DOHH2 (cell line): ENCODE results near the gene ARID1B.

ENCODE experiments used
- H3F3A ChIP-seq: fragments of 200-600 bp; sonication (generic), shearing (Covaris generic); 2 replicates; pipeline ENCODE4 v1.6.0; 2016; ENCODE audit warnings: antibody characterized with exemption, mild to moderate bottlenecking; ENCODE audit not compliant: control insufficient read depth, insufficient read depth
- H3K27ac ChIP-seq: fragments of 200-600 bp; sonication (generic); 2 replicates; pipeline ENCODE4 v1.5.1; 2014; ENCODE audit warnings: low read depth, mild to moderate bottlenecking, low read length, moderate library complexity
- H3K27me3 ChIP-seq: fragments of 200-600 bp; sonication (generic); 2 replicates; pipeline ENCODE4 v1.6.1; 2014; ENCODE audit warnings: mild to moderate bottlenecking, low read length, mixed read lengths; ENCODE audit not compliant: control insufficient read depth
- H3K36me3 ChIP-seq: fragments of 200-600 bp; sonication (generic); 2 replicates; pipeline ENCODE4 v1.6.1; 2014; ENCODE audit warnings: mild to moderate bottlenecking, low read length, moderate library complexity, mixed read lengths; ENCODE audit not compliant: control insufficient read depth
- H3K4me1 ChIP-seq: fragments of 200-600 bp; sonication (generic); 2 replicates; pipeline ENCODE4 v1.6.1; 2014; ENCODE audit warnings: mild to moderate bottlenecking, low read length, mixed read lengths; ENCODE audit not compliant: control insufficient read depth
- H3K4me2 ChIP-seq: fragments of 200-600 bp; sonication (generic); 2 replicates; pipeline ENCODE4 v1.6.0; 2014; ENCODE audit warnings: mild to moderate bottlenecking, low read length, moderate library complexity
- H3K4me3 ChIP-seq: fragments of 200-600 bp; sonication (generic); 2 replicates; pipeline ENCODE4 v1.5.1; 2014; ENCODE audit warnings: mild to moderate bottlenecking, low read length, mixed read lengths
- H3K79me2 ChIP-seq: fragments of 200-600 bp; sonication (generic); 2 replicates; pipeline ENCODE4 v1.6.1; 2014; ENCODE audit warnings: mild to moderate bottlenecking, low read length, mixed read lengths; ENCODE audit not compliant: control insufficient read depth
- H3K9me2 ChIP-seq: fragments of 200-600 bp; sonication (generic); replicated peaks from 2 replicates; pipeline ENCODE4 v1.6.1; 2014; ENCODE audit warnings: mild to moderate bottlenecking, low read length, mixed read lengths; ENCODE audit not compliant: control insufficient read depth
- H3K9me3 ChIP-seq: fragments of 200-600 bp; sonication (generic); 2 replicates; pipeline ENCODE4 v1.6.1; 2014; ENCODE audit warnings: antibody characterized with exemption, low read length, mixed read lengths; ENCODE audit not compliant: control insufficient read depth, insufficient read depth
- H4K20me1 ChIP-seq: fragments of 200-600 bp; sonication (generic); 2 replicates; pipeline ENCODE4 v1.6.0; 2014; ENCODE audit warnings: low read depth, mild to moderate bottlenecking, antibody characterized with exemption, low read length, moderate library complexity; ENCODE audit not compliant: control insufficient read depth, insufficient read depth
- CTCF ChIP-seq: fragments of 200-600 bp; sonication (generic); IDR thresholded peaks from one replicate; pipeline ENCODE4 v1.5.1; 2014; ENCODE audit warnings: antibody characterized with exemption, mild to moderate bottlenecking, low read depth, low read length; ENCODE audit not compliant: poor library complexity, severe bottlenecking
- EZH2phosphoT487 ChIP-seq: fragments of 200-600 bp; sonication (generic); IDR thresholded peaks from 2 replicates; pipeline ENCODE4 v1.6.1; 2017; ENCODE audit warnings: borderline replicate concordance, mild to moderate bottlenecking, antibody characterized with exemption, low read length, moderate library complexity, mixed read lengths

The ARID1B gene

GRCh38 chr6:156934069-156934460, 156.9 kb downstream of the ARID1B start:
- no peak overlapping the region for H3K4me2 ChIP-seq
- H3K4me1 ChIP-seq = peaks cover 36% of the 10 kb centered on the region
- H3K9me3 ChIP-seq = no peaks in the 10 kb centered on the region
- peaks cover 11% of the 10 kb centered on the region for H3F3A ChIP-seq
- H3K27ac ChIP-seq = no peak overlapping the region
- H3K79me2 ChIP-seq = peaks cover 92% of the 10 kb centered on the region
- peaks cover 20% of the 10 kb centered on the region for H3K36me3 ChIP-seq
- no peaks in the 10 kb centered on the region for H3K9me2 ChIP-seq
- H4K20me1 ChIP-seq = peaks cover 16% of the 10 kb centered on the region
- TF ChIP-seq EZH2phosphoT487 (no peak), CTCF (no peak)
- no peak overlapping the region for H3K4me3 ChIP-seq
- no peaks in the 10 kb centered on the region for H3K27me3 ChIP-seq

GRCh38 chr6:156935000-156935399, 157.8 kb downstream of the ARID1B start:
- no peak for TF ChIP-seq CTCF
- TF ChIP-seq EZH2phosphoT487 = no peak
- Histone ChIP-seq H3K9me3 (no peaks in the 10 kb centered on the region), H3K27ac (no peak overlapping the region), H4K20me1 (peaks cover 16% of the 10 kb centered on the region), H3K4me2 (no peak overlapping the region), H3F3A (peaks cover 11% of the 10 kb centered on the region), H3K4me1 (peaks cover 36% of the 10 kb centered on the region), H3K4me3 (no peak overlapping the region), H3K9me2 (no peaks in the 10 kb centered on the region), H3K79me2 (peaks cover 91% of the 10 kb centered on the region), H3K27me3 (no peaks in the 10 kb centered on the region), H3K36me3 (peaks cover 20% of the 10 kb centered on the region)

GRCh38 chr6:156938143-156938542, 161.0 kb downstream of the ARID1B start:
- H3F3A ChIP-seq = 0 out of 2 replicates have a peak, but pooled peaks cover 4% of the 10 kb centered on the region
- no peaks in the 10 kb centered on the region for H3K9me3 ChIP-seq
- no peak overlapping the region for H3K4me3 ChIP-seq
- H3K27ac ChIP-seq = no peak overlapping the region
- no peaks in the 10 kb centered on the region for H3K27me3 ChIP-seq
- peaks cover 95% of the 10 kb centered on the region for H3K79me2 ChIP-seq
- no peak overlapping the region for H3K4me2 ChIP-seq
- H3K9me2 ChIP-seq = no peaks in the 10 kb centered on the region
- no peak for TF ChIP-seq CTCF
- TF ChIP-seq EZH2phosphoT487 = no peak
- H3K36me3 ChIP-seq = peaks cover 20% of the 10 kb centered on the region
- peaks cover 25% of the 10 kb centered on the region for H3K4me1 ChIP-seq
- peaks cover 24% of the 10 kb centered on the region for H4K20me1 ChIP-seq
